Right renal cortex interstitium (tissue), 3 donors: ENCODE data around the gene PI4KB. TPM values are rescaled to one million over a fixed set of nuclear protein-coding genes. Genes with fewer than 3 reads are reported as not detected.
"Not testable (repeated sequence)": the region's sequence is repeated elsewhere in the genome, so short reads cannot be mapped to it uniquely, and the experiment has no call there.

Experiments used
- DNase-seq, 3 donors: peaks; one replicate each; pipeline ENCODE4 v3.0.0-alpha.2; 2013; ENCODE audit warnings: low read depth in 3 of 3, low spot score in 2 of 3
- polyA plus RNA-seq, 3 donors: library from polyadenylated mRNA; unstranded; fragments of 120-200 nt; gene quantifications; one replicate each; pipeline ENCODE4 v1.2.1, GENCODE V29; 2013; ENCODE audit not compliant: insufficient read length in 3 of 3

The PI4KB gene
- 10 to 100 TPM; 62.0 to 66.5 (median 62.3) TPM for polyA plus RNA-seq

DNA sequence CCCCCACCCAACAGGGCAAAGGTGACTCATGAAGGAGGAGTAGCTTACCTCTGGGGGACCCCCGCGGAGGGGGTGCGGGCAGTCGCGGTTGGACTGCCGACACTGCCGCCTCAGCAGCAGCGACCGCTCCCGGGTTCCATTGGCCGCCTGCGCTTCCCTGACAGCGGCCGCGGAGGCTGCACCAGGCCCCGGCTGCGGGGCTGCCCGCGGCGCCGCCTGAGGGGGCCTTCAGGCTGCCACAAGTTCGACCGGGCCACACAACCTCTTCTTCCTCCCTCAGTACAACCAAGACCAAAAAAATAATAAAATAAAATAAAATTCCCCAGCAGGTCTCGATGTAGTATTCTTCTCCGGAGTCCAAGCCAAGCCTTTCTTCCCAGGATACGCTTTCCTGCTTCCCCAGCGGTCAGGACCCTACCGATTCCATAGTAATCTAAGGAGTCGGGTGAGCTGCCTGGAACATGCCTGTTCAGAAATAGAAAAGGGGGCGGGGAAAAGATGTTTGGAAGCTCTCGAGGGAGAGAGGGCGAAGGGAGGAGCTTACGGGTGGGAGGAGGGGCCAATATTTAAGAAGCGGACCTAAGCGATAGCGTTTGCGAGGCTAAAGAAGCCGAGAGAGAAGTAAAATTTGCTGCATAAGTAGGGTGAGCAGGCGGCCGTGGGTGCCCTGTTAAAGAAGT, at the start of gene PI4KB:
Gene PI4KB (minus strand): TSS at position 194 of the 680 bp plus-strand sequence. CDS start 10,935 bp downstream, outside the sequence.
- DNase-seq, result peak; percentile 98 to 99 (median 98)

DNA sequence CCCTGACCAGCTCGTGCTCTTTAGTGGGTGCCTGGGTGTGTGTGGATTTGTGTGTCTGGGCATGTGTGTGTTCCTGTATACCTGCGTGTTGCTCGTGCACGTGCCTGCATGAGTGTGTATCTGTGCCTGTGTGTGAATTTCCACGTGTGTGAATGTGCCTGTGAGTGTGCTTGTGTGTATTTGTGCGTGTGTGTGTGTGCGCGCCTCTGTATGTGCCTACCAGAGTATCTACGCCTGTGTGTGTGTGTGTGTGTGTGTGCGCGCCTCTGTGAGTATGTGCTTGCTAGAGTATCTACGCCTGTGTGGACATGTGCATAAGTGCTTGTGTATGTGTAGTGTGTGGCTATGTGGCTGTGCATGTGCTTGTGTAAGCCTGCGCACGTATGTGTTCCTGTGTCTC, 46.0 kb upstream of the PI4KB start:
- no peak for DNase-seq

DNA sequence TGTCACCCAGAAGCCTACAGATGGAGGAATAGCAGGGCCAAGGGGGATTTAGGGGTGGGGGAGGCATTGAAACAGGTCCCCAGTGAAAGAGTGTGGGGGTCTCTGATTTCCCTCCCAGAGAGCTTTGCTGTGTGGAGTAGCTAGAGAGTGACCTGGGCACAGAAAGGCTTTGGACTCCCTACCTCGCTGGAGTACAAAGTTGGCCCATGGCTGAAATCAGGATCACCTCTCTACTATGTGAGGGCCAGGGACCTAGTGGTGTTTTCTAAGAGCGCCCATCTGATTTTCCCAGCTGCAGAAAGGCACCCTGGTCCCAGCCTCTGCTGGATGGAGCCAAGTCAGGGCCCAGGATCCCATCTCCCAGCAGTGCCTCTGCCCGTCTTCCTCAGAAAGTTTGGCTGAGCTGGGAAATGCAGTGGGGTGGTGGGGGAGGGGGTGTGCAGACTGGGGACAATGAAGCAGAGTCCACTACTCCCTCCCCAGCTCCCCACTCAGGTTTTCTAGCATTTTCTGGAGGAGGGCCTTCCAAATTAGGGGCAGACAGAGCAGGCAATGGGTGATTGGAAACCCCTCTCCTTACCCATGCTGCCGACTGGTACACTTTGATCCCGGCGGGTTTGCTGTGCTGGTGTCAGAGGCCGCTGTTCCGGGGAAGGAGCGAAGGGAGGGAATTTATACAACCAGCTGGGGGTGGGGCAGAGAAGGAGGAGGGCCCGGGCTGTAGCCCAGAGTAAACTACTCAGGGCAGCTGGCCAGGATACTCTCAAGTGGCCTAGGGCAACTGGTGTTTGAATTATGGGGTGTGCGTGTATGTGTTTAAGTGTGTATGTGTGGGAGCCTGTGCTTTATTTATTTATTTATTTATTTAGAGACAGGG, 45.1 kb upstream of the PI4KB start, which contains the start of gene SELENBP1:
Gene SELENBP1 (minus strand): TSS at position 648 of the 877 bp plus-strand sequence. CDS start 64 bp downstream, at position 584.
- DNase-seq, result peak in 2 of 3 donors; percentile 67 to 69

DNA sequence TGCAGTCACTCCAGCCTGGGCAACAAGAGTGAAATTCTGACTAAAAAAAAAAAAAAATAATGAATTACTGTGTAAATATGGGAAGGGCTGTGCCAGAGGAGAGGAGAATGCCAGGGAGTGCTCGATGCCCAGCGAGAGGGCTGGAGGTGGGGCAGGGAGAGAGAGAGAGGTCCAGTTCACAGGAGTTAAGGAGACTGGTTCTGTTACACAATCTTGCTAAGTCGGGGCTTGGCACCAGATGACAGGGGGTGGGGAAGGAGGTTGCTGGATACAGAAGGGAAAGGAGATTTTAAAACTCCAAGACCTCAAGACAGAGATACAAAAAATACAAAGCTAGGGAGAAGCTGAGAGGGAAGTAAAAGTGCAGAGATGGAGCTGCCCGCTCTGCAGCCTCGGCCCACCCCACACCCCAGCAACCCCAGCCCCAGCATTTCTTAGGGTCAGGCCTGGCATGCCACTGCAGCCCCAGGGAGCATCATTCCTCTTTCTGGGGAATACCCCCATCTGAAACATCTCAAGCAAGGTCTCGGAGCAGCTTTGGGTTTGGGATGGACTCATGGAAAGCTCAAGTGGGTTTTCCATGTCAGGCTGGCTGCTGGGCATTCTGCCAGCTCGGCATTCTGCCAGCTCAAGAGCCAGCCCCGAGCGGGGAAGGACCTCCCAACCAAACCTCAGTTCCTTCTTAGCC, 44.3 kb upstream of the PI4KB start:
- DNase-seq, result peak in 1 of 3 donors; percentile 43

DNA sequence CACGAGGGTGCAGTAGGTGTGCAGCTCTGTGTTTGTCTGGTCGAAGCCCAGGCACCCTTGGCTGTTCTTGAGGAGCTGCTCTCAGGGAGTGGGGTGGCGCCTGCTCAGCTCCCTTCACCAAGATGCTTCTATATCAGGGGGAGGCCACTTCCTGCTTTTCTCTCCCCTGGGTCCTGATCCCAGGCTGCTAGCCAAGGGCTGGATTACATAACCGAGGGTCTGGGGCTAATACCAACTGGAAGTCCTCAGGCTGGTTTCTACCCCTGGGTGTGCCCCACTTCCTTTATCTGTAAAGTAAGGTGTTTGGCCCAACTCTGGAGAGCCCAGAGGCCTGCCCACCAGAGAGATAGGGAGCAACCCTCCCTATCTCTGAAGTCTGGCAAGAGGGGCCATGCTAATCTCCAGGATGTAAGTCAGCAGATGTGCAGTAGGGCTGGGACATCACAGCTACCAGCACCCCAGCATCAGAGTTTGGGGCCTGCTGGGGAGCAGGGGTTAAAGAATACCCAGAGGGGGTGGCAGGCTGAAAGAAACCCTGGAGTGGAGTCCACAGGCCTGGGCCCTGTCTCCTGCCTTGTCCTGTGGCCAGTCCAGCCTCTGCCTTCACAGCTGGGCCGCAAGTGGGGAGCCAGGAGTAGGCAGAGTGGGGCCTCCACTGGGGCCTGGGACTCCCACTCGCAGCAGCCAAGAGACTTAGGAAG, 43.1 kb upstream of the PI4KB start:
- DNase-seq, result no peak

DNA sequence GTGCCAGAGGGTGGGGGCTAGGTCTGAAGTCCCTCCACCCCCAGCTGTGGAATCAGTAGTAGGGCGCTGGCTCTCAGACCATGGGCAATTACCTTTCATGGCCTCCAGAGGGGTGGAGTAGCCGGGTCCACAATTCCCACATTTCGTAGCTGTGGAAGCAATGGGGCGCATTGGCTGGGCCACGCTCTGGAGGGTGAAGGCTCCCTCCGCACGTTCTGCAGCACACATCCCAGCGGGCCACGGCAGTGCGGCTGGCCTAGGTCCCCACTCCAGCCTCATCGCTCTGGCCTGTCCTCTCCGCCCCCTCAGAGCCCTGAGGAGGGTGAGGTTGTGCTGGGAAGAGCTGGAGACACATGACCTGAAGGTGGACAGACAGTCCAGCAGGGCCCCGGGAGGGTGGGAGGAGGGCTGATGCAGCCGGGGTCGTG, 42.4 kb upstream of the PI4KB start:
- no peak for DNase-seq

DNA sequence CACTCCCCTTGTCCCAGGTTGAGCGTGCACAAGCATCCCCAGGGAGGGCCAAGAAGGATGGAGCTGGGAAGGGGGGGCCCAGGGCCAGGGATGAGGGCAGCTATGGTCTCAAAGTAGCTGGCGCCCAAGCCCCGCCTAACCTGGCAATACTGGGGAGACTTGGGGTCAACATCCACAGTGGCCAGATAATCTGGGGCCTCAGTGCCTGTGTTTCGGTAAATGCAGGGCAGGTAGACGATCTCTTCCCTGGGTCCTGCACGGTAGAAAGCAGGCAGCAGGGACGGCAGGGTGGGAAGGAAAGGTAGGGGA, 42.0 kb upstream of the PI4KB start:
- DNase-seq, result no peak

DNA sequence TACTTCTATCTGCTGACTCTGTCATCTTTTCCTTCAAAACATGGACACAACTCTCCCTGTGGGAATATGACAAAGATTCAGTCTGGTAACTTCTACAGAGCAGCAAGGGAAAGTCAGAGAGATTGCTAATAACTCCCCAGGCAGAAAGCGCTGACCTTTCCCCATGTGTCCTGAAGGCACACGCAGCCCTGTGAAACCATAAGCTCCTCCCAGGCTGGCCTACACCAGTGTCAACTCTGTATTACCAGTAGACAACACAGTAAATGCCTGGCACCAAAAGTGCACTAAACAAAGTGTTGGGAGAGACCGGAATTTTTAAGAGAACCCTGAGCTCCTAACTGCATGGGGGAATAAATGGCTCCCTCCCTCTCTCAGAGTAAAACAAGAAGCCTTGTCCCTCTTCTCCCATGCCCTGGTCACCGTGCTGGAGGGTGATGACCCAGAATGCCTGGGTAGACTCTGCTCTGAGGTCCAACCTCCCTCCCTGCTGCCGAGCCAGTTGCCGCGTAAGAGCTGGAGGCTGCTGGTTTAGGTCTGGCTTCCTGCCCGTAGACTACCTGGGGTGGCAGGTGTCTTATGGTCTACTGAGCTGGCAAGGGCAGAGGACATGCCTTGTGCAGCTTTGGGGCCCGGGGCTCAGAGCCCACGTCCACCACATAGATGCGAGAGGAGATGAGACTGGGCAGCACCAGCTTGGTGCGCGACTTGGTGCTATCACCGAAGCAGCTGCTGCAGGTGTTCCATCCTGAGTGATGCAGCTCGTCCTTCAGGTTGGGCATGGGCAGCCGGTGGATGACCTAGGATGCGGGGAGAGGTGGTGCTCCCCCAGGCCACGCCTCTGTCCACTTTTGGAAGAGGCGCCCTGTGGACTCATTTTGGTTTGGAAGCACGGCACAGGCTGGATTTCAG, 41.4 kb upstream of the PI4KB start:
- no peak for DNase-seq

DNA sequence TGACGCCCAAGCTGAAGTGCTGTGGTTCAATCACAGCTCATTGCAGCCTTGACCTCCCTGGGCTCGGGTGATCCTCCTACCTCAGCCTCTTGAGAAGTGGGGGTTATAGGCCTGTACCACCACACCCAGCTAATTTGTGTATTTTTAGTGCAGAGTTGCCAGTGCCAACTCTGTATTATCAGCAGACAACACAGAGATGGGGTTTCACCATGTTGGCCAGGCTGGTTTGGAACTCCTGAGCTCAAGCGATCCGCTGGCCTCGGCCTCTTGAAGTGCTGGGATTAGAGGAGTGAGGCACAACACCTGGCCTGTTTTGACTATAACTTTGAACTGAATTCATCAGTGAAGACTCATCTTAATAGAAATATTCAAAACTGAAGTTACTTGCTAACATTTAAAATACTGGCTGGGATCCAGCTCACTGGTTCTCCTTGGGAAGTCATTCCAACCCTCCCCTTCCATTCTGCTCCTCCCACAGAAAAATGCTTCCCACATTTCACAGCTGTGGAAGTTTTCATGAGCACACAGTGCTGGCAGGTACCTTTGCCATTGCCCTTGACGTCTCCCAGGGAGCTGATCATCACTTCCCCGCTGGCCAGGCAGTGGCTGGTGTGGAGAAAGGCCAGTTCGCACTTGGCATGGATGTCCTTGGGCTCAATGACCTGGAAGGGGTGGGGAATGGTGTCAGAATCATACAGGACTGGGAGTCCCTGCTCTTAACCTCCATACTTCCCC, 40.6 kb upstream of the PI4KB start:
- DNase-seq, result no peak

DNA sequence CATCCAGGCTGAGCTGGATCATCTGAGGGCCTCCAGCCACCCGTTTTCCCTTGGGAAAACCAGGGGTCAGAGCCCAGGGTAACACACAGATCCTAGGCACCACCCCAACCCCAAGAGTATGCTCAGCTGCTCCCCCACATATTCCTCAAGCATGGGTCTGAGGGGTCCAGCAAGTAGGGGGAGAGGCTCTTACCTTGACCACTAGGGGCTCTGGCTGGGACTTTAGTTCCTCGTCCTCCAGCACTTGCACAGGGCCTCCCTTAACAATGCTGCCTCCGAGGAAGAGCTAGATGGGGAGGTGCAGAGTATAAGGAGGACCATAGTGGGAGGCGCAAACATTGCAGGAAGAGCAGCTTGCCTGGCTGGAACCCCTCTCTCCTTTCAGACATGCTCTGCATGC, 37.8 kb upstream of the PI4KB start:
- no peak for DNase-seq

DNA sequence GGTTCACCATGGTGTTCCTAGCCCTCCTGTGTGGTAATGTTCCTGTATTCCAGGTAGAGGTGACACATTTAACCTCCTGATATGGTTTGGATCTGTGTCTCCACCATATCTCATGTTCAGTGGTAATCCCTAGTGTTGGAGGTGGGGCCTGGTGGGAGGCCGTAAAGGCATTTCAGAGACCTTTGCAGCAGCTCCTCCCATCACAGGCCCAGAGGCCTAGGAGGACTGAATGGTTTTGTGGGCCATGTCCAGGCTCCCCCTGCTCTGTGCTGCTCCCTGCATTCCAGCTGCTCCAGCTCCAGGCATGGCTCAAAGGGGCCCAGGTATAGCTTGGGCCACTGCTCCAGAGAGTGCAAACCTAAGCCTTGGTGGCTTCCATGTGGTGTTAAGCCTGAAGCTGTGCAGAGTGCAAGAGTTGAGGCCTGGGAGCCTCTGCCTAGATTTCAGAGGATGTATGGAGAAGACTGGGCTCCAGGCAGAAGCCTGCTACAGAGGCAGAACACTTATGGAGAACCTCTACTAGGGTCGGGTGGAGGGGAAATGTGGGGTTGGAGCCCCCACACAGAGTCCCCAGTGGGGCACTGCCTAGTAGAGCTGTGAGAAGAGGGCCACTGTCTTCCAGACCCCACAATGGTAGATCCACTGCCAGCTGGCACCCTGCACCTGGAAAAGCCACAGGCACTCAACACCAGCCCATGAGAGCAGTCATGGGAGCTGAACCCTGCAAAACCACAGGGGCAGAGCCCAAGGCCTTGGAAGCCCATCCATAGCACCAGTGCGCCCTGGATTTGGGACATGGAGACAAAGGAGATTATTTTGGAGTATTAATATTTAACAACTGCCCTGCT, 35.3 kb upstream of the PI4KB start:
- DNase-seq, result no peak

DNA sequence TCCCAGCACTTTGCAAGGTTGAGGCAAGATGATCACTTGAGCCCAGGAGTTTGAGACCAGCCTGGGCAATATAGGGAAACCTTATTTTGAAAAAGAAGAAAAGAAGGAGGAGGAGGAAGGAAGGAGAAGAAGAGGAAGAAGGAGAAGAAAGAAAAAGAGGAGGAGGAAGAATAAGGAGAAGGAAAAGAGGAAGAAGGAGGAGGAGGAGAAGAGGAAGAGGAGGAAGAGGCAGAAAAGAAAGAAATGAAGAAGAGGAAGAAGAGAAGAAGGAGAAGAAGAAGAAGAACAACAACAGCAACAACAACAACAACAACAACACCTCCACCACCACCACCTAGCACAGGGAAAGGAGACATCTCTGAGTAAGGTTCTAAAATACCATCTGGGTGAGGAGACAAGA, 34.7 kb upstream of the PI4KB start:
- DNase-seq, result no peak

DNA sequence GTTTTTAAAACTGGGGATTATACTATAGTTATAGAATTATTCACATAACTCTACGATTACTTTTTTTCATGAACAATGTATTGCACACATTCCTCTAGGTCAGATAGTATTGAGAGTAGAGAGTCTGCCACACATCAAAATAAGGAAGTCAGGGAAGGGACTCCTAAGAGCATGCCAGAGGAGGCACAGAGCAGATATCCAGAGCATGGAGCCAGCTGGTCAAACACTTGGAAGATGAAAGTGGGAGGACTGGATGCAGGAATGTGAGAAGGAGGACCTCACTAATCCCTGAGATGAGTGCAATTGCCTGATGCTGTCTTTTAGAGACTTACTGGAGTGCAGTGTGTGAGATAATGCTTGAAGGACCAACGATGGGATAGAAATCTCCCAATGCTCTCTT, 29.5 kb upstream of the PI4KB start:
- no peak for DNase-seq

DNA sequence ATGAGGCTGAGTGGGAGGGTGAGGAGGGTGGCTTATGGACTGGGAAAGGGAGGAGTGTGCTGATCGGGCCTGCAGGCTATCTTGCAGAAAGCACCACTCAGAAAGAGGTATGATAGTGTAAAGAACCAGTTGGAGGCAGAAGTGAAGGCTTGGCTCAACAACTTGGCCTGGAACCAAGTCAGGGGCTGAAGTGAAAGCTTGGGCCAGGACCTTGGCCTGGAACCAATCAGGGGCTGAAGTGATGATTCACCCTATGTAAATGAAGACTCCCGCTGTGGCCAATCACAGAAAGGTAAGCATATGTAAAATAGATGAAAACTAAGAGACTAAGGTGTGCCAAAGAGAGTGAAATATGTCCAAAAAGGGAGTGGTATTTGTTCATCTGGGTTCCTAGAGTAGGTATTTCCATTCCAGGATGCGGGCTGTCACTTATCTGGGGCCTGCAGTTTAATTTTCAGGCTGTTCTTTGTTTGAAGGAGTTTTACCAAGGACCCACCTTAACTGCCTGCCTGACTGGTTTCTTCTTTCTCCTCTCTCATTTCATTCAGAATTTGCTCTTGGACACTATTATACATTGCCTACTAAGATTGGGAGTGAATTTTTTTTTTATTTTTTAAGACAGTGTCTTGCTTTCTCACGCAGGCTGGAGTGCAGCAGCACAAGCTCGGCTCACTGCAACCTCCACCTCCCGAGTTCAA, 25.0 kb upstream of the PI4KB start:
- no peak for DNase-seq

DNA sequence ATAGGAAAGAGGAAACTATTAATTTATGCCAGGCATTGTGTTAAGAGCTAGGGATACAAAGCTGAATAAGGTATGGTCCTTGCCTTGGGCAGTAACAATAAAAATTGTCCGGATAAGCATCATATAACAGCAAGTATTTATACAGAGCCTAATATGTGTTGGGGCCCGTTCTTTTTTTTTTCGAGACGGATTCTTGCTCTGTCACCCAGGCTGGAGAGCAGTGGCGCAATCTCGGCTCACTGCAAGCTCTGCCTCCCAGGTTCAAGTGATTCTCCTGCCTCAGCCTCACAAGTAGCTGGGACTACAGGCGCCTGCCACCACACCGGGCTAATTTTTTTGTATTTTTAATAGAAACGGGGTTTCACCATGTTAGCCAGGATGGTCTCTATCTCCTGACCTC, 23.1 kb upstream of the PI4KB start:
- not testable (repeated sequence) for DNase-seq

DNA sequence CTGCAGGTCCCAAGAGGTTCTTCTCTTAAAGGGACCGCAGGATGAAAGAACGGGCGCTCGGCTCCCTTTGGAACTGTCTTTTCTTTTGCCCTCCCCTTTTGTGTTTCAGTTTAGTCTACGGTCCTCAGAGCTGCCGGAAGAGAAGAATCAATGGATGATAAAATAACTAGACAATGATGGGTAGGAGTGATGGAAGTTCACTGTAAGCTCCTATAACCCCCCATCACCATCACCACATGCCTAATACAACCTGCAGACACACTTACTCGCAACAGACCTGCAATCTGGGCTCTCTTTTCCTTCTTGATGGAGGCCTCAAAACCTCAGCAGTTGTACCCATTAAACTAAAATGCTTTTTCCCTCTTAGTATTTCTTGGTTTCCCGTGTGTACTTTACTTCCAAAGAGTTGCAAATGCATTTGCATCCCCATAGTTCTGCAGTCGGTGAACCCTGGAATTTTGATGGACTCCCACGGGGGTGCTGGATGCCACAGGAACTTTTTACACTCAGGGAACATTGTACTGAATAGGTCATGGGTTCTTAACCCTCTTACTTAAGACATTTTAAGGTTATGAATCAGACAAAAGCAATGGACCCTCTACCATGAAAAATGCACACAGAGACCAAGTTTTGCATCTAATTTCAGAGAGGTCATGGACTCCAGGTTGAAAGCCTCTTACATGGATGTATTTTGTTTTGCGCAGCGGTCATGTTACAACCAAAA, 20.5 kb upstream of the PI4KB start:
- DNase-seq, result no peak
